ENCODE results near the gene ADGRB3.

GRCh38 chr6:68693271-68693670 lies 58.2 kb downstream of the ADGRB3 start:
- TF ChIP-seq CTCF (IDR thresholded peaks at IDR 0.05) (no peak), POLR2A (IDR thresholded peaks at IDR 0.05) (no peak)
